ENCODE results near the gene SLC38A7.
"Not testable (repeated sequence)": the region's sequence is repeated elsewhere in the genome, so short reads cannot be mapped to it uniquely, and the experiment has no call there.

SLC38A7 gene

GRCh38 chr16:58678269-58678668 is 6.3 kb downstream of the SLC38A7 start:
- no peak for DNase-seq

GRCh38 chr16:58670946-58671583 is 13.5 kb downstream of the SLC38A7 start:
- DNase-seq = no peak

DNA sequence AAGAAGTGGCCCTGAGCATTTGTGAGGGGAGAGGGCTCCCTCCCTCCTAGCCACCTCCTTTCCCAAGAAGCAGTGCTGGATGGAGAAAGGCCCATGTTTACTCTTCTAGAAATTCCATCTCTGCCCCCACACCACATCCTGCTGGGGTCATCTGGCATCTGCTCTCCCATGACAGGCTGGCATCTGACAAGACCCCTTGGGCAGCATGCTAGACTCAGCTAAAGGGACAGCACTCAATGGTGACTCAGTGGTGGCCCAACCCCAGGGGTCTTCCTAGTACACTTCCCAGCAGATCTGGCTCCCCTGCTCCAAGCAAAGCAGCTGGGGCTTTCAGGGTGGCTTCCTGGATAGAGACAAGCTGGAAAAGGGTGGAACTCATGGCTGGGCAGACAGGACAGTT is 14.4 kb downstream of the SLC38A7 start:
- no peak for DNase-seq

DNA sequence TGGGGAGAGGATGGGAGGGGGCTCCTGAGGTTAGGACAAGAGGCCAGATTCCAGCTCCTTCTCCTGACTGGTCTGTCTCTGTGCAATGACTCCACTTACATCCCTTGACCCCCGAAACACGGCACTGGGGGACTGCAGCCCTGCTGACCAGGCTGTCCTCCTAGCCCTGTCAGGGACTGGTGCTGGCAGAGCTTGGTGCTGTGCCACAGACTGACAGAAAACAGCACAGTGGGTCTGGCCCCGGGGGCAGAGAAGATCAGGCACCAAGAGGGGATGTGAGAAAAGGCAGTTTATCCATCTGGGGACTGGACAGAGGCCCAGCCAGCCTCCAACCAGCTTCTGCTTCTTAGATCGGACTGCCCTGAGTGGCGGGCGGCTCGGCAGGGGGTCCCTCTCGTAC is 19.4 kb downstream of the SLC38A7 start:
- DNase-seq = no peak

- peak; percentile 9 for DNase-seq
Observed at GRCh38 chr16:58661199-58661830, 23.3 kb downstream of the SLC38A7 start.

DNA sequence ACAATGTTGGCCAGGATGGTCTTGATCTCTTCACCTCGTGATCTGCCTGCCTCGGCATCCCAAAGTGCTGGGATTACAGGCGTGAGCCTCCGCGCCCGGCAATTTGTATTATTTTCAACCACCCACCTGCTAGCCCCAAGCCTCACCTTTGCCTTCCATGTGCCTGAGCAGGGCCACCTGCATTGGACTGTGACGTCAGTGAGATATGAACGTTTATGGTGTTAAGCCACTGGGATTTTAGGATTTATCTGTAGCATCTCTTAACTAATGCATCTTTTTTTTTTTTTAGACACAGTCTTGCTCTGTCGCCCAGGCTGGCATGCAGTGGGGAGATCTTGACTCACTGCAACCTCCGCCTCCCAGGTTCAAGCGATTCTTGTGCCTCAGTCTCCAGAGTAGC is 24.7 kb downstream of the SLC38A7 start:
- DNase-seq = not testable (repeated sequence)

GRCh38 chr16:58658796-58659211 is 25.8 kb downstream of the SLC38A7 start:
- DNase-seq = no peak

DNA sequence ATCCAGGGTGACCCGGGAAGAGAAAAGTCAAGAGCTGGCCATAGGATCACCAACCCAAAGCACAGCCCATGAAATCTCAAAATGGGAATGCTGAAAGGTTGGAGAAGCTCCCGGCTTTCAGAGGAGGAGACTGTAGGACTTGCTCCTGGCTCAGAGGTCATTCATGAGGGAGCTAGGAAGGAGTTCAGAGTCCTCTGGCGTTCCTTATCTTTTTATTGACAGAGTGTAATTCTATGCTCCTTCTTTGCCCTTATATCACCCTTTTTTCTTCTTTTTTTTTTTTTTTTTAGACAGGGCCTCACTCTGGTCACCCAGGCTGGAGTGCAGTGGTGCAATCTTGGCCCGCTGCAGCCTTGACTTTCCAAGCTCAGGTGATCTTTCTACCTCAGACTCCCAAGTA is 27.7 kb downstream of the SLC38A7 start:
- DNase-seq = no peak

- DNase-seq = no peak
Observed at GRCh38 chr16:58655215-58655596, 29.4 kb downstream of the SLC38A7 start.

- DNase-seq = no peak
Observed at GRCh38 chr16:58654560-58655214, 29.9 kb downstream of the SLC38A7 start.

DNA sequence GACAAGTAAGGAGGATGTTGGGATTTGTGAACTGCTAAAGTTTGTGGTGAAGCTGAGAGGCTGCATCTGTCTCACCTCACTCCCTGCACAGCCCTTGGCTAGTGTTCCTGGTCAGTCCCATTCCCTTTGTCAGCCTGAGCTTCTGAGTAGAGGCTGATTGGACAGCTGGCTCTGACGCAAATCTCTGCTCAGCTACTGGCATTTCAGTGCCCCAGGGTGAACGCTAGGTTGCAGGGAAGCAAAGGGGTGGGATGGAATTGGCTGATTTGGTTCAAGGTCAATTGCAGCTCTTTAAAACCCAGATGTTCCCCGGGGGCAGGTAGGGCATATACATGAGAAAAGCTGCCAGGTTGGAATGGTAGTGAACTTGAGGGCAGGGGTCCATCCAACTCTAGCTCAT is 31.8 kb downstream of the SLC38A7 start:
- no peak for DNase-seq

- no peak for DNase-seq
Observed at GRCh38 chr16:58651965-58652348, 32.6 kb downstream of the SLC38A7 start.

- no peak for DNase-seq
Observed at GRCh38 chr16:58649707-58650106, 34.9 kb downstream of the SLC38A7 start.

DNA sequence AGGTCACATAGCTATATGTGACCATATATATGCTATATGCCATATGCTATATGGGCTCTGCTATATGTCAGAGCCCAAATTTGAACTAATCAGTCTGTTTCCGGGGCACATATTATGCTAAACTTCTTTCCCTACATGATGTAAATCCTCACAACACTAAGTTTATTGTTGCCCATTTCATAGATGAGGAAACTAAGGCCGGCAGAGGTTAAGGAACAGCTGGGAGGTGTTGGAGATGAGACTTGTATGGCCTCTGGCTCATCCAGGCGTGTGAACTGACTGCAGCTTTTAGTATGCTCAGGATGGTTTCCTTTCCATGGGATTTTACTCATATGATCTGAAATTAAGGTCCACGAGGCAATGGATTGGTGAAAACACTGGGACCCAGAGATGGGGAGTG is 37.5 kb downstream of the SLC38A7 start:
- DNase-seq = no peak

- no peak for DNase-seq
Observed at GRCh38 chr16:58644765-58645487, 39.6 kb downstream of the SLC38A7 start.

DNA sequence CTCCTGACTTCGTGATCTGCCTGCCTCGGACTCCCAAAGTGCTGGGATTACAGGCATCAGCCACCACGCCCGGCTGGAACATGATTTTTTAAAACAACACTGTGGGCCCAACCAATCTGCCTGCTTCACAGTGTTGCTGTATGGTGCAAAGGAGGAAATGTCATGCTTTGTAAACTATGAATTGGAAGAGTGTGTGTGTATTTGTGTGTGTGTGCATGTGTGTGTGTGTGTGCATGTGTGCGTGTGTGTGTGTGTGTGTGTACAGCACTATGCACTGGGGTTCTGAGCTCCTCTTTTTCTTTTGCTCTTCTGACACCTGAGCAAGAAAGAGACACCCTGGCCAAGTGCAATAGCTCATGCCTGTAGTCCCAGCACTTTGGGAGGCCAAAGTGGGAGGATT is 40.5 kb downstream of the SLC38A7 start:
- DNase-seq = no peak

DNA sequence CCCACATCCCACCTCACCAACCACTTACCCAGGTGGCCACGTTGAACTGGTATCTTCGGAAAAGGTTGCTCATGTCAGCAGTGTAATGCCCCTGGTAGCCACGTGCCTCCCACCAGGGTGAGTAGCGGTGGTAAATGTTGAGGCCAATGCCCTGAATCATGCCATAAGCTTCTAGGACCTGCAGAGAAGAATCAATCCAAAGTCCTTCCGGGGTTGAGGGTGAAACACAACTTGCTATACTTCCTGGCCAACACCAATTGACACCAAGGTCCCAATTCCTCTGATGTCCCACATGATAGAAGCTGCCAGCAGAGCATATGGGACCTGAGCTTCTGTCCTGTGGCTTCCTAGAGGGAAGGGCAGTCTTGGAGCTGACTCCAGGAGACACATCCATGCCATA is 43.6 kb downstream of the SLC38A7 start:
- no peak for DNase-seq

DNA sequence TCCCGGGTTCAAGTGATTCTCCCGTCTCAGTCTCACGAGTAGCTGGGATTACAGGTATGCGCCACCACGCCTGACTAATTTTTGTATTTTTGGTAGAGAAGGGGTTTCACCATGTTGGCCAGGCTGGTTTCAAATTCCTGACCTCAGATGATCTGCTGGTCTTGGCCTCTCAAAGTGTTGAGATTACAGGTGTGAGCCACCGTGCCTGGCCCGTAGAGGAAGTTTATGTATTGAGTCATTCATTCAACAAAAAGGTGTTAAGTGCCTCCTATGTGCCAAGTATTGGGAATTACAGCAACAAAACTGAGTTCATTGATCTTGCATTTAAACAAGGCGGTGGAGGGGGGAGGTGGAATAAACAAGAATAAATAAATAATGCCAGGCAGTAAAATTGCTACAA is 44.7 kb downstream of the SLC38A7 start:
- no peak for DNase-seq

- no peak for DNase-seq
Observed at GRCh38 chr16:58639230-58639629, 45.3 kb downstream of the SLC38A7 start.

DNA sequence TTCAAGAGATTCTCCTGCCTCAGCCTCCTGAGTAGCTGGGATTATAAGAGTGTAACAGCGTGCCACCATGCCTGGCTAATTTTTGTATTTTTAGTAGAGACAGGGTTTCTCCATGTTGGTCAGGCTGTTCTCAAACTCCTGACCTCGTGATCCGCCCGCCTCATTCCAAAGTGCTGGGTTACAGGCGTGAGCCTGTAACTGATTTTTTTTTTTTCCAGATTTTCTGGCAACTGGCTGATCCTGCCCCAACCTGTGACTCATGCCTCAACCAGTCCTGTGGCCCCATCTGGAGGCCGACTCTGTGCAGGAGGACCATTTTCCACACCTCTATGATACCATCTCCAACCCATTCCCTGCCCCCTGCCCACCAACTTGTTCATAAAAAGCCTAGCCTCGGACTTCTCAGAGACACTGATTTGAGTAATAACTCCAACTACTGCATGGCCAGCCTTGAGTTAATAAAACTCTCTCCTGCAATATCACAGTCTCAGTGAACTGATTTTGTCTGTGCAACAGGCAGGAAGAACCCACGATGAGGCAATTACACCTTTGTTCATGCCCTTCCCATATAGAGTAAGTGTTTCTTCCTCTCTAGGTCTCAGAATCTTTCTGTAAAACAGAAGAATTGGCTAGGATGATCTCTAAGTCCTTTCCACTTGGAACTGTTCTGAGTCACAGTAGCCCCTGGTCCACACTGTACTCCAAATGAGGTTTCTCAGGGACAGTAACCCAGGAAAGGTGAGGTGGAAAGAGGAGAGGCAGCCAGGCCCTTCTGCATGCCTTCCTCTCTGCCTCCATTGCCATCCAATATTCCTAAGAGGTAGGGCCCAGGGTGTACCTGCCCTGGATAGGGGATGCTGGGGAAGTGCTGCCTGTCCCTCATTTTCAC is 46.2 kb downstream of the SLC38A7 start:
- no peak for DNase-seq

GRCh38 chr16:58637021-58637420 is 47.5 kb downstream of the SLC38A7 start:
- DNase-seq = not testable (repeated sequence)

DNA sequence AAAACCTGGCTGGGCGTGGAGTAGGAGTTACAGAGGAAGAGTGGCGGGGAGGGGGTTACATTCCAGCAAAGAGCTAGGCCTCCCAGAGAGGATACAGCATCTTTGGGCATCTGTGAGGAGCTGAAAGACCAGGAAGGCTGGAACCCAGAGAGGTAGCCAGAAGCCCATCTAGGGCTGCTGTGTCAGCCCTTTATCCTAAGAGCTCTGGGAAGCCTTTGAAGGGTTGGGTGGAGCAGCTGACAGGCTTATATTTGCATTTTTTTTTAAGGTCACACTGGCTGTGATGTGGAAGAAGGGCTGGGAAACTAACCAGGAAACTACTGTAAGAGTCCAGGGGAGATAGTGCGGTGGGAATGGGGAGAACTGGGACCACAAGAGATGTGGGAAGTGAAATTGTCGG is 48.1 kb downstream of the SLC38A7 start:
- no peak for DNase-seq

GRCh38 chr16:58635502-58635901 is 49.1 kb downstream of the SLC38A7 start:
- no peak for DNase-seq

Measured in stimulated activated CD4-positive, alpha-beta T cell treated with anti-CD3 and anti-CD28 coated beads, Interleukin-1b, Interleukin-23, amount 100 ng/mL, for 48 hours (primary cell).